SHP77 (cell line): Measurements from ENCODE around the gene CCNF.

Source experiments
- DNase-seq, 2 experiments: peaks; one replicate each; lab custom pipeline; 2025; lab: John Stamatoyannopoulos, UW

Gene CCNF

GRCh38 chr16:2485811-2486507, 56.7 kb downstream of the CCNF start:
- no peak for DNase-seq

DNA sequence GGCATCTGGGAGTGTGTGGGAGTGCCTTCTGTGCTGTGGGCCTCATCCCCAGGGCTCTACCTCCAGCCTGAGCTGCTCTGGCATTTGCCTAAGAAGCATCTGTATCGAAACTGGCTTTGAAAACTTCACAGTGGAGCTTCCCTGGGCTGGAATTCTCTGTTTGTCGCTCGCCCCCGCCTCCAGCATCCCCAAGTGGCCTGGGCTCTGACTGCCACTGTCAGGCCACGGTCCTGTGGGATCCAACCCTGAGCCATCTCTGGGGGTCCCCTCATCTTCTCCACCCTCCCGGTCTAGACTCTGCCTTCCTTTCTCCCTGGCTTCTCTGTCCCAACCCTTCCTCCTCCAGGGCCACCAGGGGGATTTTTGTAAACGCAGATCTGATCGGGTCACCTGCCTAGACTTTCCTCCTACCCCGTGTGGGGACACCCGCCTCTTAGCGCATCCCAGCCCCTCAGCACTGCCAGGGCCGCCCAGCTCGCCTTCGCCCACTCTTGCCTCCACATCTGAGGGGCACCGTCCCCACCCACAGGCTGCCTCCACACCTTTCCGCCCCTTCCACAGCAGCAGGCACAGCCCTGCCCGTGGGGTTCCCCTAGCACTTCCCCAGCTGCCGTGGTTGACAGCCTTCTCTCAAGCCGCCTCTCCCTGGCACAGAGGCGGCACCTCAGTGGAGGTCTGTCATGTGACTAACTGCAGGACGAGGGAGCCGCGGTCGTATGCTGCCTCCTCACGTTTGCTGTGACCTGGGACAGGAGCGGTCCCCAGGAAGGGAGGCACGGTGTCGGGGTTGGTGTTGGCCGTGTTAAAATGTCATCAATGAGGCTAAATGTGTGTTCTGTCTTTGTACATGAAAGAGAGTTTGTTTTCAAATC, 57.6 kb downstream of the CCNF start:
- DNase-seq: peak in 1 of 2 experiments; percentile 42

GRCh38 chr16:2487517-2487842, 58.2 kb downstream of the CCNF start:
- DNase-seq: no peak

- DNase-seq: no peak
These were observed 58.8 kb downstream of the CCNF start for GRCh38 chr16:2487903-2488531.

- no peak for DNase-seq
These were observed 60.3 kb downstream of the CCNF start for GRCh38 chr16:2489581-2489980.

DNA sequence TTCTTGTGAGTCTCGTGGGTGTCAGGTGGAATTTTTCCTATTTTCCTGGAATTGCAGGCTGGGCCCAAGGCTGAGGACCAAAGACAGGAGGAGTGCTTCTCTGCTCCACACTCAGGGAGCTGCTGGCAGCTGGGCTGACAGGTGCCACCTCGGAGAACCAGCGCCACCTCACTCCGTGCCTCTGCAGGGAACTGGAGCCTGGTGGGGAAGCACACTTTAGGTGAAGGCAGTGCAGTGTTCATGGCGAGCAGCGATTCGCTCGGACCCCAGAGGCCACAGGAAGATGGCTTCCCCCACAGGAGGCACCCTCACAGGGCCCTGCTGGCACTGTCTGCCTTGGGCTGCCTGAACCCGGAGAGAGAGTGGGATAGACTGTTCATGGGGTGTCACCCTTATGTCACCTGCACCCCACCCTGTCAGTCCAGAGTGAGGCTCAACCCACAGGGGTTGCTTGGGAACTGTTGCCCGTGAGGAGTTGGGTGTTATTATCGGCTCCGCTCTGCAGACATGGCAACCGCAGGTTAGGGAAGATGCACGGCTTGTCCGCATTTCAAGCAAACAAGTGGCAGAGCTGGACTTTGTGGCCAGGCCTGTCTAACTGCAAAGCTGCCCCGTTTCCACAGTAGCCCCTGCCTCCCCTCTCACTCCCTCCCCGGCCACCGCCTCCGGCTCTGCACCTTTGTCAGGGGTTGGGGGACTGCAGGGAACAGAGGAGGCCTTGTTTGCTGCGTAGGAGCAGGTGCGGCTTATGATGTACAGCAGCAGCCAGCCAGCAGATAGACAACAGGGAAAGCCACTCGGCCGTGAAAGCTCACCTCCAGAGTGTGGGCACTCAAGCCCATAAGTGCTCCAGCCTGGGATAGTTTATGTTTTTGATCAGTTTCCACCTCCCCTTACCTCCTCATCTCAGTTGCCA, 61.2 kb downstream of the CCNF start:
- peak in 1 of 2 experiments; percentile 45 for DNase-seq

DNA sequence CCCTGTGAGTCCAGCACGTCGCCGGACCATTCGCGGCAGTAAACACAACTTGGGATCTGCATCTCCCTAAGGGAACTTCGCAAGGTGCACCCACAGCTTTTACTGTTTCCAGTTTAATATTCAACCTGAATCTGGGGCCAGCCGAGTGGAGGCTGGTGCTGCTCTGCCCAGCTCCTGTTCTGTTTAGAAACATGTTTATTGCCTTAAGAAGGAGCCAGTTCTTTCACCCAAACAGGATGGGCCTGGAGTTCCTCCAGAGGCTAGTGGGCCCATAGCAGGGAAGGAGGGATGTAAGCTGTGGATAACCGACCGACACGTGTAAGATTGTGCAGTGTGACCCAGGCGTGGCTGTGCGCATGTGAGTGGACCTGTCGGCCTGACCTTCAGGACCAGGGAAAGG, 63.0 kb downstream of the CCNF start:
- DNase-seq: no peak

- DNase-seq: no peak
These were observed 64.4 kb downstream of the CCNF start for GRCh38 chr16:2493605-2494004.

- DNase-seq: no peak
These were observed 65.4 kb downstream of the CCNF start for GRCh38 chr16:2494616-2495015.

DNA sequence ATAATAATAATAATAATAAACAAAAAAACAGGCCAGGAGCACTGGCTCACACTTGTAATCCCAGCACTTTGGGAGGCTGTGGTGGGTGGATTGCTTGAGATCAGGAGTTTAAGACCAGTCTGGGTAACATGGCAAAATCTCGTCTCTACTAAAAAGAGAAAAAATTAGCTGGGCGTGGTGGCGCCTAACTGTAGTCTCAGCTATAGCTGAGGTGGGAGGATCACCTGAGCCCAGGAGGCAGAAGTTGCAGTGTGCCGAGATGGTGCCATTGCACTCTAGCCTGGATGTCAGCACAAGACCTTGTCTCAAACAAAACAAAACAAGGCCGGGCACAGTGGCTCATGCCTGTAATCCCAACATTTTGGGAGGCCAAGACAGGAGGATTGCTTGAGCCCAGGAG, 65.8 kb downstream of the CCNF start:
- DNase-seq: no peak

DNA sequence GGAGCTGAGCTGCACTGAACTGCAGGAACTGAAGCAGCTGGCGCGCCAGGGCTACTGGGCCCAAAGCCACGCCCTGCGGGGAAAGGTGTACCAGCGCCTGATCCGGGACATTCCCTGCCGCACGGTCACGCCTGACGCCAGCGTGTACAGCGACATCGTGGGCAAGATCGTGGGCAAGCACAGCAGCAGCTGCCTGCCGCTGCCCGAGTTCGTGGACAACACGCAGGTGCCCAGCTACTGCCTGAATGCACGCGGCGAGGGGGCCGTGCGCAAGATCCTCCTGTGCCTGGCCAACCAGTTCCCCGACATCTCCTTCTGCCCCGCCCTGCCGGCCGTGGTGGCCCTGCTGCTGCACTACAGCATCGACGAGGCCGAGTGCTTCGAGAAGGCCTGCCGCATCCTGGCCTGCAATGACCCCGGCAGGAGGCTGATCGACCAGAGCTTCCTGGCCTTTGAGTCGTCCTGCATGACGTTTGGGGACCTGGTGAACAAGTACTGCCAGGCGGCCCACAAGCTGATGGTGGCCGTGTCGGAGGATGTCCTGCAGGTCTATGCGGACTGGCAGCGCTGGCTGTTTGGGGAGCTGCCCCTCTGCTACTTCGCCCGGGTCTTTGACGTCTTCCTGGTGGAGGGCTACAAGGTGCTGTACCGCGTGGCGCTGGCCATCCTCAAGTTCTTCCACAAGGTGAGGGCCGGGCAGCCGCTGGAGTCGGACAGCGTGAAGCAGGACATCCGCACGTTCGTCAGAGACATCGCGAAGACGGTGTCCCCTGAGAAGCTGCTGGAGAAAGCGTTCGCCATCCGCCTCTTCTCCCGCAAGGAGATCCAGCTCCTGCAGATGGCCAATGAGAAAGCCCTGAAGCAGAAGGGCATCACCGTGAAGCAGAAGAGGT, 67.2 kb downstream of the CCNF start:
- no peak for DNase-seq

- DNase-seq: no peak
These were observed 67.9 kb downstream of the CCNF start for GRCh38 chr16:2497116-2497630.

- DNase-seq: no peak
These were observed 68.6 kb downstream of the CCNF start for GRCh38 chr16:2497695-2498484.

DNA sequence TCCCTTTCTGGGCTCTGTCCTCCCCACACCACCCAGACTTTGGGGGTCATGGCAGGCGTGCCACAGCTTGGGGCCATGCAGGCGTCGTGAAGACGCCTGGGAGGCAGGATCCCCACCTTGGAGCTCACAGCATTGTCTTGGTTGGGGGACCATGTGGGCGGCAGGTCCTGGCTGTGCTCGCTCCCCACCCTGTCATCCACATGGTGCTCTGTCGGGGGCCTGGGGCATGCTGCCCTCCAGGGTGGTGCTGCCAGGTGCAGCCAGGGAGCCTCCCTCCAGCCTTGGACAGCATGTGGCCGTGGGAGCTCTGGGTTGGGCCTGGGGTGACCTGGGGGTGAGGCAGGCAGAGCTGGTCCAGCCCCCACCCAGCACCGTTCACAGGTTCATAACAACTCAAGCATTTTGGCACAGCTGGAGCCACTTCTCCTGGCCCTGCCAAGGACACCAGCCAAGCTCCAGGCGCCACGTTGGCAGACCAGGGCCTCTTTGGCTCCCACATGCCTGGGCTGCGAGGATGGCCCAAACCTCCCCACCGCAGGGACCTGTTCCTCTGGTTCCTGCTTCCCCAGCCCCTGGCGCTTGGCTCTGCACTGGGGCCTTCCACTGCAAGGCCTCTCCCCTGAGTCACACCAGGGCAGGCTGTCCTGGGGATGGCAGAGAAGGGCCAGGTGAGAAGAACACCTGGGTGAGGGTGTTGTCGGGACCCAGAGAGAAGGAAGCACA, 69.4 kb downstream of the CCNF start:
- no peak for DNase-seq

- no peak for DNase-seq
These were observed 70.2 kb downstream of the CCNF start for GRCh38 chr16:2499454-2499853.

GRCh38 chr16:2499890-2500429, 70.7 kb downstream of the CCNF start:
- no peak for DNase-seq

- no peak for DNase-seq
These were observed 71.2 kb downstream of the CCNF start for GRCh38 chr16:2500430-2500917.

GRCh38 chr16:2500918-2501750, 71.9 kb downstream of the CCNF start:
- DNase-seq: peak; percentile 65
